ENCODE data around the gene ELK4. TPM values are rescaled to one million over a fixed set of nuclear protein-coding genes. Genes with fewer than 3 reads are reported as not detected.

Gene ELK4
- total RNA-seq, 1 donor from 2014 or later, result 36.6 TPM

DNA sequence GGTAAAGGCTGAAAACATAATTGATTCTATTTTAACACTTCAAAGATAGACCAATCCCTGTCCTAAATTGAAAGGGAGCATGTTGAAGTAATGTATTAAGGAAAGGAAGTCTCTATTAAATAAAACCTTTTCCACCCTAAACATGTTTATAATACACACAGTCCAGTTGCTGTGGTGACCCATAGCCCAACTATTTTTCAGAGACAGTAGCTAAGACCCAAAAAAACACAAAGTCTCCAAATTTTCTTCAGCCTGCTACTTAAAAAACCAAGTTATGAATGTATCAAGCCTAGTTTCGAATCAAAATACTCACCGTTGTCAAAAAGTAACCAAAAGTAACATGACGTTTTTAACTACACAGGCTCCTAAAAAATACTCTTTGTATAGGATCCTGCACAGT lies 1.6 kb downstream of the ELK4 start:
- peaks cover 54% of the 10 kb centered on the region for H4K20me1 ChIP-seq (ENCODE audit: low read depth)
- H3K4me1 Mint-ChIP-seq, result peaks cover 31% of the 10 kb centered on the region
- no peak for DNase-seq (ENCODE audit: low spot score)
- H3K36me3 ChIP-seq, result no peaks in the 10 kb centered on the region
- peaks cover 42% of the 10 kb centered on the region for H3F3A ChIP-seq (ENCODE audit: low read depth)
- peak overlapping the region; percentile 97 for H3K4me3 Mint-ChIP-seq
- H3K27ac ChIP-seq, result peak overlapping the region; percentile 99
- no peaks in the 10 kb centered on the region for H3K9me3 Mint-ChIP-seq
- peaks cover 57% of the 10 kb centered on the region for H3K79me2 ChIP-seq (ENCODE audit: low read depth)
- peak overlapping the region; percentile 66 for H3K4me3 ChIP-seq
- no peaks in the 10 kb centered on the region for H3K9me3 ChIP-seq (ENCODE audit: low read depth)
- TF ChIP-seq EZH2 (IDR thresholded peaks at IDR 0.05), result no peak
- no peak for TF ChIP-seq EZH2phosphoT487 (IDR thresholded peaks at IDR 0.05)
- no peak for TF ChIP-seq CTCF (IDR thresholded peaks at IDR 0.05)
- peak overlapping the region; percentile 91 for H3K4me2 ChIP-seq
- peak overlapping the region; percentile 92 for H3K27ac Mint-ChIP-seq
- peak overlapping the region; percentile 61 for H3K9ac ChIP-seq
- H3K27me3 ChIP-seq, result no peaks in the 10 kb centered on the region
- H3K27me3 Mint-ChIP-seq (ENCODE audit: insufficient read depth, low read depth), result no peaks in the 10 kb centered on the region
- peaks cover 9% of the 10 kb centered on the region for H3K4me1 ChIP-seq
- no peak overlapping the region for H2AFZ ChIP-seq (replicated peaks)
- peaks cover 5% of the 10 kb centered on the region for H3K36me3 Mint-ChIP-seq

- H3K27me3 Mint-ChIP-seq (ENCODE audit: insufficient read depth, low read depth), result no peaks in the 10 kb centered on the region
- peaks cover 62% of the 10 kb centered on the region for H3K79me2 ChIP-seq (ENCODE audit: low read depth)
- no peaks in the 10 kb centered on the region for H3K9me3 ChIP-seq (ENCODE audit: low read depth)
- peak overlapping the region; percentile 97 for H3K4me3 Mint-ChIP-seq
- H3K9ac ChIP-seq, result no peak overlapping the region
- H3K36me3 Mint-ChIP-seq, result peaks cover 8% of the 10 kb centered on the region
- no peaks in the 10 kb centered on the region for H3K27me3 ChIP-seq
- TF ChIP-seq EZH2phosphoT487 (IDR thresholded peaks at IDR 0.05) (no peak), CTCF (IDR thresholded peaks at IDR 0.05) (no peak), EZH2 (IDR thresholded peaks at IDR 0.05) (no peak)
- peaks cover 31% of the 10 kb centered on the region for H3K4me1 Mint-ChIP-seq
- no peak for DNase-seq (ENCODE audit: low spot score)
- H3F3A ChIP-seq (ENCODE audit: low read depth), result peaks cover 42% of the 10 kb centered on the region
- H3K4me1 ChIP-seq, result peaks cover 9% of the 10 kb centered on the region
- H3K4me3 ChIP-seq, result peak overlapping the region; percentile 66
- no peak overlapping the region for H2AFZ ChIP-seq (replicated peaks)
- H4K20me1 ChIP-seq (ENCODE audit: low read depth), result peaks cover 59% of the 10 kb centered on the region
- H3K4me2 ChIP-seq, result peak overlapping the region; percentile 91
- no peak overlapping the region for H3K27ac Mint-ChIP-seq
- H3K27ac ChIP-seq, result no peak overlapping the region
- H3K9me3 Mint-ChIP-seq, result no peaks in the 10 kb centered on the region
- no peaks in the 10 kb centered on the region for H3K36me3 ChIP-seq
Observed at GRCh38 chr1:205629751-205630150, 2.1 kb downstream of the ELK4 start.

GRCh38 chr1:205627956-205628355 lies 3.9 kb downstream of the ELK4 start:
- H3K4me3 Mint-ChIP-seq, result no peak overlapping the region
- H3K79me2 ChIP-seq (ENCODE audit: low read depth), result peaks cover 80% of the 10 kb centered on the region

More at GRCh38 chr1:205627956-205628355, 3.9 kb downstream of the ELK4 start:
- H3K9me3 ChIP-seq (ENCODE audit: low read depth), result no peaks in the 10 kb centered on the region
- no peaks in the 10 kb centered on the region for H3K27me3 ChIP-seq
- H2AFZ ChIP-seq (replicated peaks), result no peak overlapping the region
- peaks cover 40% of the 10 kb centered on the region for H3F3A ChIP-seq (ENCODE audit: low read depth)
- TF ChIP-seq EZH2 (IDR thresholded peaks at IDR 0.05) (no peak), CTCF (IDR thresholded peaks at IDR 0.05) (no peak), EZH2phosphoT487 (IDR thresholded peaks at IDR 0.05) (no peak)
- peaks cover 4% of the 10 kb centered on the region for H3K36me3 ChIP-seq
- peaks cover 25% of the 10 kb centered on the region for H3K4me1 Mint-ChIP-seq
- no peak overlapping the region for H3K4me2 ChIP-seq
- H3K36me3 Mint-ChIP-seq, result peaks cover 12% of the 10 kb centered on the region
- no peak overlapping the region for H3K27ac Mint-ChIP-seq
- peaks cover 9% of the 10 kb centered on the region for H3K4me1 ChIP-seq
- no peak overlapping the region for H3K4me3 ChIP-seq
- no peak overlapping the region for H3K27ac ChIP-seq
- no peak overlapping the region for H3K9ac ChIP-seq
- DNase-seq (ENCODE audit: low spot score), result no peak
- no peaks in the 10 kb centered on the region for H3K27me3 Mint-ChIP-seq (ENCODE audit: insufficient read depth, low read depth)
- no peaks in the 10 kb centered on the region for H3K9me3 Mint-ChIP-seq
- H4K20me1 ChIP-seq (ENCODE audit: low read depth), result peaks cover 74% of the 10 kb centered on the region
